ENCODE data around the gene TYROBP. TPM values are rescaled to one million over a fixed set of nuclear protein-coding genes. Genes with fewer than 3 reads are reported as not detected.

The TYROBP gene
- total and polyA plus RNA-seq, 2 of the 8 experiments (the other 6 are each of a cell fraction or from before 2014, with no cell fraction given) = 0.18 TPM; not detected in 1

DNA sequence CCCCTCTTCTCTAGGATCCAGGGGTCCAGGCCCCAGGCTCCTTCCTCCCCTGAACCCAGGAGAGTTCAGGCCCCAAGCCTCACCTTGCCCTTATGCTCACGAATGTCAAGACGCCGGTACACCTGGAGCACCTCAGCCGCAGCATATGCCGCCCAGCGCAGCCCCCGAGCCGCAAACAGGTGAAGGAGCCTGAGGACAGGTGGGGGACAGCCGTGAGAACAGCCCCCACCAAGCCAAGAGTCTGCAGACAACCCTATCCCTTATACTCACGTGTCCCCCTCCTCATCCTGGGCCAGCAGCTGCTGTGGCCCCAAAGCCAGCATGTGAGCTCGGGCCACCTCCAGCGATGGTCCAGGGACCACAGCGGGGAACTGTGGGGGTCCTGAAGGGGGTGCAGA lies 11.5 kb downstream of the TYROBP start:
- Histone ChIP-seq H3K23me2 (ENCODE audit: low read depth, low read length) (peaks cover 4% of the 10 kb centered on the region; the same call in 1 of the 2 replicates), H3K23ac (ENCODE audit: insufficient read length) (no peak overlapping the region), H2BK5ac (ENCODE audit: low read depth, low read length) (no peak overlapping the region), H4K91ac (replicated peaks; ENCODE audit: insufficient read length, low read length) (no peak overlapping the region), H4K5ac (ENCODE audit: insufficient read length, low read depth, low read length) (no peak overlapping the region), H3K4ac (replicated peaks; ENCODE audit: insufficient read length, low read depth, low read length) (no peak overlapping the region), H3K27ac (ENCODE audit: low read depth, low read length) (no peak overlapping the region), H3K79me1 (ENCODE audit: low read depth, low read length) (no peaks in the 10 kb centered on the region; the same call in 1 of the 2 replicates), H4K20me1 (replicated peaks in 1 of 2; ENCODE audit: control insufficient read depth in 1 of 2, insufficient read depth in 2 of 2, low read length in 2 of 2) (peaks cover 0 to 3% of the 10 kb centered on the region in 2 experiments), H2BK120ac (replicated peaks; ENCODE audit: low read depth, low read length) (no peak overlapping the region), H3K18ac (ENCODE audit: extremely low read depth, low read length) (no peak overlapping the region), H3K9ac (replicated peaks in 1 of 4; ENCODE audit: extremely low read depth in 1 of 4, low read depth in 3 of 4, low read length in 3 of 4) (no peak overlapping the region), H3K9me3 (ENCODE audit: insufficient read depth in 2 of 2, low read depth in 1 of 2, low read length in 1 of 2) (no peaks in the 10 kb centered on the region), H3K27me3 (replicated peaks in 1 of 4; ENCODE audit: control insufficient read depth in 3 of 4, extremely low read depth in 1 of 4, insufficient read depth in 3 of 4, low read length in 3 of 4) (no peaks in the 10 kb centered on the region), H4K8ac (ENCODE audit: extremely low read depth, insufficient read depth, low read length) (no peak overlapping the region), H3K79me2 (ENCODE audit: control insufficient read depth in 1 of 2, insufficient read depth in 2 of 2, low read length in 2 of 2) (peaks cover 0 to 8% of the 10 kb centered on the region in 2 experiments; a peak in 1 of 4 replicates), H3K4me3 (ENCODE audit: extremely low read depth in 1 of 4, insufficient read depth in 2 of 4, low read depth in 3 of 4, low read length in 4 of 4) (no peak overlapping the region), H3K4me2 (ENCODE audit: insufficient read depth in 1 of 2, low read depth in 2 of 2, low read length in 2 of 2) (no peak overlapping the region), H3K14ac (ENCODE audit: insufficient read length) (no peak overlapping the region), H2AFZ (ENCODE audit: low read length) (no peak overlapping the region), H2BK15ac (ENCODE audit: low read length) (no peak overlapping the region), H3K4me1 (replicated peaks in 1 of 4; ENCODE audit: control insufficient read depth in 3 of 4, insufficient read depth in 4 of 4, low read length in 3 of 4) (peaks cover 0 to 6% (median 3%) of the 10 kb centered on the region in 4 experiments; a peak in 5 of 7 replicates), H2BK12ac (ENCODE audit: low read depth, low read length) (no peak overlapping the region), H3K56ac (replicated peaks; ENCODE audit: insufficient read length, low read depth, low read length) (no peak overlapping the region), H2BK20ac (ENCODE audit: low read length) (no peak overlapping the region), H2AK5ac (ENCODE audit: low read depth, low read length) (no peak overlapping the region), H3K36me3 (ENCODE audit: control insufficient read depth in 2 of 4, insufficient read depth in 4 of 4, low read length in 3 of 4) (peaks cover 10 to 43% (median 17%) of the 10 kb centered on the region in 4 experiments)
- POLR2A ChIA-PET (ENCODE audit: partially characterized antibody) = interaction anchor here (0.7 to 1.4 kb wide), 3 partner anchors 9 to 890 kb away, joined by 3 to 4 read pairs (median 3); no protein-coding TSS in a partner anchor
- FAIRE-seq = no peak
- CTCF ChIA-PET (ENCODE audit: partially characterized antibody) = interaction anchor here (0.8 kb wide), 2 partner anchors 13 to 14 kb away, joined by 3 read pairs; no protein-coding TSS in a partner anchor
- WGBS, 2 experiments (ENCODE audit: extremely low coverage in 1 of 2, insufficient coverage in 1 of 2, insufficient read length in 1 of 2, insufficient replicate concordance in 2 of 2, low coverage in 1 of 2, low lambda C conversion rate in 2 of 2, missing lambda C conversion rate in 1 of 2) = 96% methylated on average over 12 of the region's 13 CpGs; no CpG with 5 or more reads in 1 of the 2 experiments
- DNase-seq (ENCODE audit: low read depth in 1 of 2, low spot score in 2 of 2) = no peak
- TF ChIP-seq RXRA (IDR thresholded peaks at IDR 0.05; ENCODE audit: insufficient read depth, low read depth, low read length) = no peak
- no peak for TF ChIP-seq KDM1A (IDR thresholded peaks at IDR 0.05; ENCODE audit: borderline replicate concordance, low read length)
- TF ChIP-seq TCF12 (IDR thresholded peaks at IDR 0.05; ENCODE audit: low read depth, low read length) = no peak
- TF ChIP-seq CTCF (IDR thresholded peaks at IDR 0.05; ENCODE audit: control extremely low read depth in 1 of 3, insufficient read depth in 1 of 3, low read depth in 1 of 3, low read length in 3 of 3) = no peak
- no peak for TF ChIP-seq BCL11A (IDR thresholded peaks at IDR 0.05; ENCODE audit: low read depth in 2 of 2, low read length in 2 of 2)
- no peak for TF ChIP-seq POU5F1 (IDR thresholded peaks at IDR 0.05; ENCODE audit: low read depth, low read length)
- no peak for TF ChIP-seq SIX5 (IDR thresholded peaks at IDR 0.05; ENCODE audit: low read depth, low read length)
- TF ChIP-seq EP300 (IDR thresholded peaks at IDR 0.05; ENCODE audit: borderline replicate concordance in 1 of 2, low read depth in 2 of 2, low read length in 2 of 2) = no peak
- TF ChIP-seq PHF8 (conservative IDR thresholded peaks at IDR 0.05; ENCODE audit: low read depth, low read length) = no peak
- no peak for TF ChIP-seq SP4 (IDR thresholded peaks at IDR 0.05; ENCODE audit: low read length)
- no peak for TF ChIP-seq GTF2F1 (IDR thresholded peaks at IDR 0.05; ENCODE audit: borderline replicate concordance, low read depth, low read length)

Measured in H1 (cell line).